GM12801 (cell line): ENCODE measurements around the gene FOXK1.

Experiments used
- TF ChIP-seq, protein P1 (sequence below): IDR thresholded peaks from one replicate; pipeline ENCODE4 v1.5.1; 2011; ENCODE audit warnings: control low read depth; ENCODE audit not compliant: insufficient read length; ENCODE audit errors: extremely low read depth

FOXK1 gene

DNA sequence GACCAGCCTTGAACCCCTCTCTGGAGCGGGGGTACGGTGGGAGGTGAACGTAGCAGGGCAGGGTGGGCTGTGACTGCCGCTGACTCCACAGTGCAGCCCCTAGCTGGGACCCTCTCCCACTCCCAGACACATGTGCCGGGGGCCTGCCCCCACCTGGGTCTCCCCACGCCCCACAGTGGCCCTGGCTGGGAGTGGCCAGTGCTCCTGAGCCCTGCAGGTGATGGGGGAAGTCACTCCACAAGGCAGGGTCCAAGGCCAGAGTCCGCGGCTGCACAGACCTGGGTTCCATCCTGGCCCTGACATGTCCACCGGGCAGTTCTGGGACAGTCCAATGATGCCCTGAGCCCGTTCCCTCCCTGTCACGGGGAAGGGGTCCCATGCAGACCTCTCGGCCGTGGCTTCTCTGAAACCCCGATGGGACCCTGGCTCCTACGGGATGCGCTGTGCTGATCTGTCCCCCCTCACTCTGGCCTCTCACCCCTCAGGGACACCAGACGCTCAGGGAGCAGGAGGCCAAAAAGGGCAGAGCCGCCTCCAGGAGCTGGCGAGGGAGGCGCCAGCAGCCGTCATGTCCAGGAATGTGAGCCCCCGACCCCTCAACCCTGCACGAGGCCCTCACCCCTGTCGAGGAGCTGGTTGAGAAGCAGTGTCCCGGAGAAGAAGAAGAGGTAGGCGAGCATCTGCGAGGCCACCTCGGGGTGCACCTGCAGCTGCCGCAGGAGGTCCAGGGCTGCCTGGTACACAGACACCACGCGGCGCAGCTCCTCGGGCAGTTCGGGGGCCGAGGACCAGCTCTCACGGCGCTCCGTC lies 133.7 kb downstream of the FOXK1 start:
- TF ChIP-seq, protein P1, sequence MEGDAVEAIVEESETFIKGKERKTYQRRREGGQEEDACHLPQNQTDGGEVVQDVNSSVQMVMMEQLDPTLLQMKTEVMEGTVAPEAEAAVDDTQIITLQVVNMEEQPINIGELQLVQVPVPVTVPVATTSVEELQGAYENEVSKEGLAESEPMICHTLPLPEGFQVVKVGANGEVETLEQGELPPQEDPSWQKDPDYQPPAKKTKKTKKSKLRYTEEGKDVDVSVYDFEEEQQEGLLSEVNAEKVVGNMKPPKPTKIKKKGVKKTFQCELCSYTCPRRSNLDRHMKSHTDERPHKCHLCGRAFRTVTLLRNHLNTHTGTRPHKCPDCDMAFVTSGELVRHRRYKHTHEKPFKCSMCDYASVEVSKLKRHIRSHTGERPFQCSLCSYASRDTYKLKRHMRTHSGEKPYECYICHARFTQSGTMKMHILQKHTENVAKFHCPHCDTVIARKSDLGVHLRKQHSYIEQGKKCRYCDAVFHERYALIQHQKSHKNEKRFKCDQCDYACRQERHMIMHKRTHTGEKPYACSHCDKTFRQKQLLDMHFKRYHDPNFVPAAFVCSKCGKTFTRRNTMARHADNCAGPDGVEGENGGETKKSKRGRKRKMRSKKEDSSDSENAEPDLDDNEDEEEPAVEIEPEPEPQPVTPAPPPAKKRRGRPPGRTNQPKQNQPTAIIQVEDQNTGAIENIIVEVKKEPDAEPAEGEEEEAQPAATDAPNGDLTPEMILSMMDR: no peak

- TF ChIP-seq, protein P1: no peak
These were observed 134.5 kb downstream of the FOXK1 start for GRCh38 chr7:4816419-4817080.

DNA sequence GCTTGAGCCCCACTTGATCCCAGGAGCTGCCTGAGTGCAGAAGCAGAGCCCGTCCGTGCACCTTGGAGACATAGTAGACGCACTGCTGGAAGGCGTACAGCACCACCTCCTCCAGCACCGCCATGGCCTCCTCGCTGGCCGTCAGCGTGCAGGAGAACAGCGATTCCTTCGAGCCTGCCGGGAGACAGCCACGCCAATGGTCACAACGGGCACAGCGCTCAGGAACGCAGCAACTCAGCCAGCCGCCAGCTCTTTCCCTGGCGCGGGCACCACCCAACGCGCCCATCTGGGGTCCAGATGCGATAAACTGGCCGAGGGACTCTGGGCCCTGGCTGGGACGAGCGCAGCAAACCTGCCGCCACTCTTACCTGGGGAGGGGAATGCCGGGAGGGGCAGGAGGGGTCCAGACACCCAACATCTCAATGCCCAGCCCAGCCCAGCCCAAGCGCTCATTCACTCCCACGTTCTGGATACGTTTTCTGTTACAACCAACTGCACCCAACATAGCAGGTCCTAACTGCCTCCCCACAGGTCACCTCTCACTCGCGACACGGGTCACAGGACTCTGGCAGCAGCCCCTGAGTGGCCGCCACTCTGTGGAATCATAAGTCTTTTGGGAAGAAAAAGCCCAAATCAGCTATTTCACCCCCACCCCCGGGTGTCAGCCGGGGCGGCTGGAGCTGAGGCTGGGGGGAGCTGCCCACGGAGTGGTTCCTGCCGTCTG lies 135.2 kb downstream of the FOXK1 start:
- TF ChIP-seq, protein P1: no peak

GRCh38 chr7:4818000-4818794 lies 136.1 kb downstream of the FOXK1 start:
- TF ChIP-seq, protein P1: no peak

DNA sequence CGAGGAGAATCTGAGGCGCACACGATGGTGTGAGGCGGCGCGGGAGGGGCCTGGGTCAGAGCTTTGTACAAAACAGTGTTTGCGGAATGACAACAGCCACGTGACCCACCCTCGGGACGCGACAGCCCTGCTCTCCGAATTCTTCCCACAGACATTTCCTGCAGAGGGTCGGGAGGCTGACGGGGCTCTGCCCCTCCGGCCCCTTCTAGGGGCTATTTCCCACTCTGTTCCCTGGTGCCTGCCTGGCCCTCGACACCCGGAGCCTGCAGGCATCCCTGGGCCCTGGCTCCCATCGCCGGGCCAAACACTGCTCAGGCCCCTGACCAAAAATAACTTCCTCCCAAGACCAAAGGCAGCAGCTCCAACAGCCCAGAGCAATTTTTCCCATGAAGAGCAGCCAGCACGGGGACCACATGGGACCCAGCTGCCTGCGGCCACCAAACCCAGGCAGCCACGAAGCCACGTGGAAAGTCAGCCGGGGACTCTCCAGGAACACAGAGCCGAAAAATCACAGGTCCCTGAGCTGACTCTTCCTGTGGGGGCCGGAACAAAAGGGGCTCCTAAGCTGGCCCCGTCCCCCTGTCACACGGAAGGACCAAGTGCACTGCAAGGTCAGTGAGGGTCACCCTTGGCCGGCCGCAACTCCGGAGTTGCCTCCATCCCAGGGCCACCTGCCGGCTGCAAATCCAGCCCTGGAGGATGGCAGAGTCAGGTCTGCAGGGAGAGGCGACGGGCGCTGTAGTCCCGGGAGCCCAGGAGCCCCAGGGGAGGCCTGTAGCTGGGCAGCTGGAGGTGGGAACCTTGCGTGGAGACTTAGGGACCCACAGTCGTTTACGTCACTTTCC lies 137.7 kb downstream of the FOXK1 start:
- TF ChIP-seq, protein P1: no peak

- TF ChIP-seq, protein P1: no peak
These were observed 138.4 kb downstream of the FOXK1 start for GRCh38 chr7:4820405-4820966.
